ENCODE results near the gene LCOR.

LCOR gene

DNA sequence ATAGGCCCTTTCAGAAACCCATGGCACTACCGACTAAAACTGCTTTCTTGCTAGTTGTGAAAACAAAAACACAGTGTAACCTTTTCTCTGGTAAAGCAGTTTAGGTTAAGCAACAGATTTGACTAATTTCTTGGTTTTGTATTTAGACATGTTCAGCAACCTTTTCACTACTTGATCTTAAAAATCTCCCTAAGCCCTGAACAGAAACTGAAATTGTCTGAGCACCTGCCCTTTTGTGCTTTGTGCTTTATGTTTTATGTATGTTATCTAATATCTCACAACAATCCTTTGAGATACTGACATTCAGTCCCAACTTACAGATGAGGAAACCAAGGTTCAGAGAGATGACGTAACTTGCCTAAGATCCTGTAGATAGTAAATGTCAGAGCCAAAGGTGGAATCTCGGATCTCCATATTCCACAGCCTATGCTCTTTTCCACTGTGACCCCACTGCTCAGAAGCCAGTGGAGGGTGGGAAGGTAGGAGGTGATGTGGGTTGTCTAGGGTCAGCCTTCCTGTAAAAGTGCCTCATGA, 146.6 kb downstream of the LCOR start:
- Histone ChIP-seq H3K4me3 (ENCODE audit: severe bottlenecking) (no peak overlapping the region), H3K27ac (ENCODE audit: poor library complexity, severe bottlenecking) (no peak overlapping the region), H3K36me3 (ENCODE audit: low read depth) (peaks cover 12% of the 10 kb centered on the region), H3K27me3 (ENCODE audit: insufficient read depth, poor library complexity, severe bottlenecking) (no peaks in the 10 kb centered on the region), H3K4me1 (ENCODE audit: insufficient read depth, poor library complexity, severe bottlenecking) (no peaks in the 10 kb centered on the region), H3K9me3 (ENCODE audit: severe bottlenecking) (no peaks in the 10 kb centered on the region)
- DNase-seq (ENCODE audit: low spot score), result no peak
- TF ChIP-seq, protein P1, sequence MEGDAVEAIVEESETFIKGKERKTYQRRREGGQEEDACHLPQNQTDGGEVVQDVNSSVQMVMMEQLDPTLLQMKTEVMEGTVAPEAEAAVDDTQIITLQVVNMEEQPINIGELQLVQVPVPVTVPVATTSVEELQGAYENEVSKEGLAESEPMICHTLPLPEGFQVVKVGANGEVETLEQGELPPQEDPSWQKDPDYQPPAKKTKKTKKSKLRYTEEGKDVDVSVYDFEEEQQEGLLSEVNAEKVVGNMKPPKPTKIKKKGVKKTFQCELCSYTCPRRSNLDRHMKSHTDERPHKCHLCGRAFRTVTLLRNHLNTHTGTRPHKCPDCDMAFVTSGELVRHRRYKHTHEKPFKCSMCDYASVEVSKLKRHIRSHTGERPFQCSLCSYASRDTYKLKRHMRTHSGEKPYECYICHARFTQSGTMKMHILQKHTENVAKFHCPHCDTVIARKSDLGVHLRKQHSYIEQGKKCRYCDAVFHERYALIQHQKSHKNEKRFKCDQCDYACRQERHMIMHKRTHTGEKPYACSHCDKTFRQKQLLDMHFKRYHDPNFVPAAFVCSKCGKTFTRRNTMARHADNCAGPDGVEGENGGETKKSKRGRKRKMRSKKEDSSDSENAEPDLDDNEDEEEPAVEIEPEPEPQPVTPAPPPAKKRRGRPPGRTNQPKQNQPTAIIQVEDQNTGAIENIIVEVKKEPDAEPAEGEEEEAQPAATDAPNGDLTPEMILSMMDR (IDR thresholded peaks at IDR 0.05; ENCODE audit: poor library complexity, severe bottlenecking), result no peak
- ATAC-seq (ENCODE audit: low read depth), result no peak

DNA sequence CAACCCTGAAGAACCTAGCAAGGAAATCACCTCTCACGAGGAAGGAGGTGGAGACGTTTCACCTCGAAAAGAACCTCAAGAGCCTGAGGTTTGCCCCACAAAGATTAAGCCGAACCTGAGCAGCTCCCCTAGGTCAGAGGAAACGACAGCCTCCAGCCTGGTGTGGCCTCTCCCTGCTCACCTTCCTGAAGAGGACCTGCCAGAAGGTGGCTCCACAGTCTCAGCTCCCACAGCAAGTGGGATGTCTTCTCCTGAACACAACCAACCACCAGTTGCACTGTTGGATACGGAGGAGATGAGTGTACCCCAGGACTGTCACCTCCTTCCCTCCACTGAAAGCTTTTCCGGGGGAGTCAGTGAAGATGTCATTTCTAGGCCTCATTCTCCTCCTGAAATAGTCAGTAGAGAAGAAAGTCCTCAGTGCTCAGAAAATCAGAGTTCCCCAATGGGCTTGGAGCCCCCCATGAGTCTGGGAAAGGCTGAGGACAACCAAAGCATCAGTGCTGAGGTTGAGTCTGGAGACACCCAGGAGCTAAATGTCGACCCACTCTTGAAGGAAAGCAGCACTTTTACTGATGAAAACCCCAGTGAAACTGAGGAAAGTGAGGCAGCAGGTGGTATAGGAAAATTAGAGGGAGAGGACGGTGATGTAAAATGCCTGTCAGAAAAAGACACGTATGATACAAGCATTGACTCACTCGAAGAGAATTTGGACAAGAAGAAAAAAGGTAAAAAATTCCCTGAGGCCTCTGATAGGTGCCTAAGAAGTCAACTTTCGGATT, 150.2 kb downstream of the LCOR start:
- H3K27me3 ChIP-seq (ENCODE audit: insufficient read depth, poor library complexity, severe bottlenecking), result no peaks in the 10 kb centered on the region
- ATAC-seq (ENCODE audit: low read depth) (no peak), DNase-seq (ENCODE audit: low spot score) (no peak)
- H3K9me3 ChIP-seq (ENCODE audit: severe bottlenecking), result no peaks in the 10 kb centered on the region
- peaks cover 12% of the 10 kb centered on the region for H3K36me3 ChIP-seq (ENCODE audit: low read depth)
- H3K4me1 ChIP-seq (ENCODE audit: insufficient read depth, poor library complexity, severe bottlenecking), result no peaks in the 10 kb centered on the region
- TF ChIP-seq, protein P1 (IDR thresholded peaks at IDR 0.05; ENCODE audit: poor library complexity, severe bottlenecking), result no peak
- H3K4me3 ChIP-seq (ENCODE audit: severe bottlenecking), result no peak overlapping the region
- H3K27ac ChIP-seq (ENCODE audit: poor library complexity, severe bottlenecking), result no peak overlapping the region

DNA sequence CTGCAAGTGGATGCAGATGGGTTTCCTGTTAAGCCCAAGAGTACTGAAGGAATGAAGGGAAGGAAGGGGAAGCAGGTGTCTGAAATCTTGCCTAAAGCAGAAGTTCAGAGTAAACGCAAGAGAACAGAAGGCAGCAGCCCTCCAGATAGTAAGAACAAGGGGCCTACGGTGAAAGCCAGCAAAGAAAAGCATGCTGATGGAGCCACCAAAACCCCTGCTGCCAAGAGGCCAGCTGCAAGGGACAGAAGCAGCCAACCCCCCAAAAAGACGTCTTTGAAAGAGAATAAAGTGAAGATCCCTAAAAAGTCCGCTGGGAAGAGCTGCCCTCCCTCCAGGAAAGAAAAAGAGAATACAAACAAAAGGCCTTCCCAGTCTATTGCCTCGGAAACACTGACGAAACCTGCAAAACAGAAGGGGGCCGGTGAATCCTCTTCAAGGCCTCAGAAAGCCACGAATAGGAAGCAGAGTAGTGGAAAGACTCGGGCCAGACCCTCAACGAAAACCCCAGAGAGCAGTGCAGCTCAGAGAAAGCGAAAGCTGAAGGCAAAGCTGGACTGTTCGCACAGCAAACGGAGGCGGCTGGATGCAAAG, 152.5 kb downstream of the LCOR start:
- H3K27me3 ChIP-seq (ENCODE audit: insufficient read depth, poor library complexity, severe bottlenecking), result no peaks in the 10 kb centered on the region
- no peaks in the 10 kb centered on the region for H3K9me3 ChIP-seq (ENCODE audit: severe bottlenecking)
- no peak overlapping the region for H3K4me3 ChIP-seq (ENCODE audit: severe bottlenecking)
- TF ChIP-seq, protein P1 (IDR thresholded peaks at IDR 0.05; ENCODE audit: poor library complexity, severe bottlenecking), result no peak
- H3K4me1 ChIP-seq (ENCODE audit: insufficient read depth, poor library complexity, severe bottlenecking), result no peaks in the 10 kb centered on the region
- DNase-seq (ENCODE audit: low spot score), result no peak
- H3K27ac ChIP-seq (ENCODE audit: poor library complexity, severe bottlenecking), result no peak overlapping the region
- peaks cover 12% of the 10 kb centered on the region for H3K36me3 ChIP-seq (ENCODE audit: low read depth)
- ATAC-seq (ENCODE audit: low read depth), result no peak

DNA sequence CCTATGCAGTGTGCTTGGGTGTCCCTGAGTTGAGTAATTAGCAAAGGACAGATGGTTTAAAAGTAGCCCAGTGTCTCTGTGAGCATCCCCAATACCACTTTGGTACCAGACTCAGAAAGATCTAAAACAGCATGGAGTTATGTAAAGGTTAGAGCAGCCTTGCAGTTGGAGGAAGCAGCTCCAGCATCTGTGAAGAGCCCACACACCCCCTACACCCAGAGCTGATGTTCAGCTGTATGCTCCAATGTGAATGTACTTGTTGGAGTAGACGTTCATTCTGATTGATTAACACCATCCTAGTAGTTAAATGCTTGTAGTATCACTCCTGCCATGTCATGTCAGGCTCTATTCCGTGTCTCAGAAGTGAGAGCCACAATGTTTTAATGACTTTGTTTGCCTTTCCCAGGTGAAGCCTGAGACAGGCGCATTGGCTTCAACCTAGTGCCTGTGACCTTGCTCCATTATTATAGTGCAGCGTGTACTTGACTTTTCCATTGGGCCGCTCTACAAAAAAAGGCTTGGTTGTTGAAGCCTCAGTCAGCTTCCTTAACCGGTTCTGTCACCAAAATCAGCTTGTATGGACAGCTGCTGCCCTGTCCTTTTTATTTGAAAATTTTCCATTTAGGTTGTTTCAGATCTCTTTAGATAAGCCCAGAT, 154.2 kb downstream of the LCOR start:
- Histone ChIP-seq H3K36me3 (ENCODE audit: low read depth) (peaks cover 6% of the 10 kb centered on the region), H3K9me3 (ENCODE audit: severe bottlenecking) (no peaks in the 10 kb centered on the region), H3K4me1 (ENCODE audit: insufficient read depth, poor library complexity, severe bottlenecking) (no peaks in the 10 kb centered on the region), H3K4me3 (ENCODE audit: severe bottlenecking) (no peak overlapping the region), H3K27ac (ENCODE audit: poor library complexity, severe bottlenecking) (no peak overlapping the region), H3K27me3 (ENCODE audit: insufficient read depth, poor library complexity, severe bottlenecking) (no peaks in the 10 kb centered on the region)
- TF ChIP-seq, protein P1 (IDR thresholded peaks at IDR 0.05; ENCODE audit: poor library complexity, severe bottlenecking), result no peak
- DNase-seq (ENCODE audit: low spot score) (no peak), ATAC-seq (ENCODE audit: low read depth) (no peak)

Data from RWPE2 (cell line).